GM12878 (cell line): ENCODE results near the gene MYH9. TPM values are rescaled to one million over a fixed set of nuclear protein-coding genes. Genes with fewer than 3 reads are reported as not detected.

Experiments used
- ATAC-seq: fragments of 200-7000 bp; cut with Tn5 transposase; 3 replicates; pipeline ENCODE4 v1.9.1; 2020; ENCODE audit warnings: mild to moderate bottlenecking, moderate library complexity
- BruUV-seq: library from RNA; stranded (reverse); fragments of 400-500 nt; replicated peaks from 2 replicates; lab custom pipeline; 2021; lab: Mats Ljungman, UMichigan
- CTCF ChIA-PET: fragments of 300-600 bp; sonication (Branson Sonifier 250); formaldehyde crosslinking; extraction: SDS; loops from one replicate; lab custom pipeline; 2021; ENCODE audit warnings: inconsistent platforms; lab: Yijun Ruan, JAX
- POLR2A ChIA-PET: fragments of 350-600 bp; formaldehyde crosslinking; extraction: SDS; loops from one replicate; lab custom pipeline; 2021; ENCODE audit warnings: inconsistent platforms; lab: Charles Lee
- RAD21 ChIA-PET: fragments of 300-600 bp; sonication (Branson Sonifier 250); formaldehyde crosslinking; loops from one replicate; lab custom pipeline; 2023; ENCODE audit warnings: antibody characterized with exemption; ENCODE audit not compliant: unreplicated experiment; lab: Charles Lee
- SMC1A ChIA-PET: fragments of 300-600 bp; sonication (Branson Sonifier 250); formaldehyde crosslinking; loops from one replicate; lab custom pipeline; 2023; ENCODE audit not compliant: unreplicated experiment, uncharacterized antibody; lab: Charles Lee
- DNase-seq: peaks from one replicate; pipeline ENCODE4 v3.0.0-alpha.2; 2011; ENCODE audit warnings: low read depth, low spot score
- FAIRE-seq: peaks from 3 replicates; lab custom pipeline; 2011; peaks lifted over from hg19 to GRCh38; lab: Jason Lieb, UNC
- H2AFZ ChIP-seq: 2 replicates; pipeline ENCODE4 v1.6.0; 2011; ENCODE audit warnings: low read depth, low read length, control low read depth; ENCODE audit not compliant: control insufficient read depth
- H3K27ac ChIP-seq: 2 replicates; pipeline ENCODE4 v1.5.1; 2011; ENCODE audit warnings: control low read depth; ENCODE audit not compliant: control insufficient read depth, insufficient read depth
- H3K27me3 ChIP-seq, 2 experiments: replicated peaks in 1 of 2; 2 replicates each; pipeline versions ENCODE4 v1.6.0 to v1.6.1; 2011; ENCODE audit warnings: low read length in 1 of 2; ENCODE audit not compliant: control insufficient read depth in 2 of 2, insufficient read depth in 2 of 2
- H3K36me3 ChIP-seq, 2 experiments: 2 replicates each; pipeline ENCODE4 v1.5.1; 2011; ENCODE audit warnings: low read length in 1 of 2; ENCODE audit not compliant: control insufficient read depth in 2 of 2, insufficient read depth in 2 of 2
- H3K4me1 ChIP-seq: 2 replicates; pipeline ENCODE4 v1.6.1; 2011; ENCODE audit warnings: mild to moderate bottlenecking, low read length, moderate library complexity, mixed read lengths; ENCODE audit not compliant: control insufficient read depth, insufficient read depth
- H3K4me2 ChIP-seq: 2 replicates; pipeline ENCODE4 v1.6.0; 2011; ENCODE audit warnings: control low read depth; ENCODE audit not compliant: control insufficient read depth, insufficient read depth
- H3K4me3 ChIP-seq: fragments of 200-600 bp; sonication (generic); 2 replicates; pipeline ENCODE4 v1.5.1; 2016
- H3K79me2 ChIP-seq: 2 replicates; pipeline ENCODE4 v1.6.0; 2011; ENCODE audit warnings: low read length; ENCODE audit not compliant: control insufficient read depth, insufficient read depth
- H3K9ac ChIP-seq: 2 replicates; pipeline ENCODE4 v1.8.0; 2011; ENCODE audit warnings: low read length, control low read depth, mixed read lengths; ENCODE audit not compliant: control insufficient read depth, insufficient read depth
- H3K9me3 ChIP-seq: replicated peaks from 3 replicates; pipeline ENCODE4 v1.5.1; 2011; ENCODE audit warnings: mild to moderate bottlenecking, low read length; ENCODE audit not compliant: control insufficient read depth, insufficient read depth
- H4K20me1 ChIP-seq: 2 replicates; pipeline ENCODE4 v1.6.0; 2011; ENCODE audit not compliant: control insufficient read depth, insufficient read depth
- ATF7 ChIP-seq: fragments of 450-650 bp; IDR thresholded peaks from 2 replicates; pipeline ENCODE4 v1.6.1; 2016; ENCODE audit warnings: low read depth, mild to moderate bottlenecking
- BHLHE40 ChIP-seq, 2 experiments: fragments of 450-650 bp in 1 of 2; IDR thresholded peaks; 2 replicates each; pipeline ENCODE4 v1.6.1; 2011 to 2017; ENCODE audit warnings: low read depth in 2 of 2, borderline replicate concordance in 1 of 2, improper control_type of control experiment in 1 of 2, low read length in 1 of 2, mild to moderate bottlenecking in 1 of 2
- CBFB ChIP-seq: IDR thresholded peaks from 2 replicates; pipeline ENCODE4 v1.6.1; 2016; ENCODE audit warnings: antibody characterized with exemption, low read depth
- EED ChIP-seq: sonication (generic); IDR thresholded peaks from 2 replicates; pipeline ENCODE4 v1.6.1; 2016; ENCODE audit warnings: antibody characterized with exemption, low read depth
- HDAC2 ChIP-seq: fragments of 200-600 bp; sonication (generic); IDR thresholded peaks from 2 replicates; pipeline ENCODE4 v1.6.1; 2017
- HDAC6 ChIP-seq: fragments of 200-600 bp; sonication (generic); IDR thresholded peaks from one replicate; pipeline ENCODE4 v1.8.0; 2017; ENCODE audit warnings: antibody characterized with exemption; ENCODE audit not compliant: unreplicated experiment
- HSF1 ChIP-seq: fragments of 150-350 bp; IDR thresholded peaks from 2 replicates; pipeline ENCODE4 v1.6.1; 2014; ENCODE audit warnings: mild to moderate bottlenecking, low read depth, low read length
- NFIC ChIP-seq: IDR thresholded peaks from 2 replicates; pipeline ENCODE4 v1.6.1; 2012; ENCODE audit warnings: low read depth, mild to moderate bottlenecking, inconsistent platforms, low read length, moderate library complexity
- PBX3 ChIP-seq: IDR thresholded peaks from 2 replicates; pipeline ENCODE4 v1.6.1; 2011; ENCODE audit warnings: mild to moderate bottlenecking, low read depth, low read length, moderate library complexity; ENCODE audit not compliant: insufficient replicate concordance
- POLR2AphosphoS2 ChIP-seq: IDR thresholded peaks from 2 replicates; pipeline ENCODE4 v1.6.1; 2011; ENCODE audit warnings: low read depth, mild to moderate bottlenecking, low read length, improper control_type of control experiment, moderate library complexity
- POU2F2 ChIP-seq: IDR thresholded peaks from 3 replicates; pipeline ENCODE4 v1.6.1; 2011; ENCODE audit warnings: low read depth, mild to moderate bottlenecking, low read length, borderline replicate concordance
- REST ChIP-seq: IDR thresholded peaks from 2 replicates; pipeline ENCODE4 v1.6.1; 2012; ENCODE audit warnings: mild to moderate bottlenecking, low read depth, low read length
- SMARCA5 ChIP-seq: fragments of 450-650 bp; IDR thresholded peaks from 2 replicates; pipeline ENCODE4 v1.6.1; 2017; ENCODE audit warnings: mild to moderate bottlenecking
- USF1 ChIP-seq: IDR thresholded peaks from 2 replicates; pipeline ENCODE4 v1.6.1; 2011; ENCODE audit warnings: borderline replicate concordance, low read depth, mild to moderate bottlenecking, moderate library complexity, mixed read lengths, low read length; ENCODE audit not compliant: insufficient read depth; ENCODE audit errors: extremely low read length
- ZSCAN29 ChIP-seq: fragments of 450-650 bp; IDR thresholded peaks from 2 replicates; pipeline ENCODE4 v1.6.1; 2017; ENCODE audit warnings: mild to moderate bottlenecking, moderate library complexity
- WGBS: methylation state at CpG from one replicate; pipeline ENCODE4 v1.1.6; 2016; ENCODE audit warnings: low lambda C conversion rate; ENCODE audit not compliant: insufficient replicate concordance, insufficient coverage; ENCODE audit errors: missing lambda C conversion rate; 5-methylcytosine and 5-hydroxymethylcytosine counted together
- in situ Hi-C: fragments of 300-500 bp; cut with MboI; formaldehyde crosslinking; loops from 9 replicates; pipeline ENCODE4 v1.14.3; 2018; ENCODE audit warnings: mixed read lengths
- intact Hi-C: fragments of 100-400 bp; cut with micrococcal nuclease; formaldehyde crosslinking; loops from one replicate; pipeline ENCODE4 v1.14.2; 2022; ENCODE audit not compliant: unreplicated experiment
- polyA plus RNA-seq, 11 experiments: library from polyadenylated mRNA; depleted of rRNA in 4 of 11; unstranded in 6 of 11; stranded (reverse) in 5 of 11; fragments of >200 nt; fragmentation: Nextera tagmentation in 4 of 11; fragmentation: Illumina TruSeq in 1 of 11; extraction: Ambion mirVana in 4 of 11; extraction: Trizol in 1 of 11; gene quantifications; 1 replicate in 1 of 11; 2 replicates in 10 of 11; pipeline versions ENCODE4 v1.2.1 to v1.2.3, GENCODE V29; 2011 to 2016; ENCODE audit warnings: inconsistent platforms in 2 of 11, missing spikeins in 2 of 11, low read depth in 1 of 11
- total RNA-seq, 4 experiments: library from RNA; depleted of rRNA in 3 of 4; stranded (reverse); fragments of >200 nt in 3 of 4; fragmentation: Illumina TruSeq in 1 of 4; extraction: Trizol in 1 of 4; gene quantifications; 2 replicates each; pipeline versions ENCODE4 v1.2.1 to v1.2.3, GENCODE V29; 2013 to 2021

Gene MYH9
- total and polyA plus RNA-seq, 10 of the 15 experiments (the other 5 are each of a cell fraction or from before 2014, with no cell fraction given) = 5.1 to 525 (median 145) TPM

- H3K4me1 ChIP-seq = no peaks in the 10 kb centered on the region
- ChIA-PET SMC1A (interaction anchor here (0.9 to 5.9 kb wide), 17 partner anchors 10 to 192 kb away, joined by 3 to 70 read pairs (median 3); partner anchors contain the start of gene TXN2), CTCF (interaction anchor here (0.7 to 5.4 kb wide), 35 partner anchors 9 to 193 kb away, joined by 3 to 125 read pairs (median 4); partner anchors contain the start of genes APOL2 and TXN2), RAD21 (interaction anchor here (0.9 to 9.7 kb wide), 10 partner anchors 10 to 185 kb away, joined by 3 to 107 read pairs (median 4); partner anchors contain the start of gene TXN2), POLR2A (no interaction called here)
- H3K27ac ChIP-seq = no peak overlapping the region
- H3K4me3 ChIP-seq = no peak overlapping the region
- no peaks in the 10 kb centered on the region for H3K27me3 ChIP-seq
- peaks cover 48 to 80% of the 10 kb centered on the region in 2 experiments for H3K36me3 ChIP-seq
- no peak overlapping the region for H2AFZ ChIP-seq
- 14% methylated on average over 13 of the region's 13 CpGs for WGBS
- H3K4me2 ChIP-seq = no peak overlapping the region
- intact Hi-C loops (loop anchor here (1.0 kb wide), 1 partner anchor 169 kb away; no protein-coding TSS in a partner anchor), in situ Hi-C loops (no loop called here)
- DNase-seq = no peak
- no peak overlapping the region for H3K9ac ChIP-seq
- H3K79me2 ChIP-seq = no peaks in the 10 kb centered on the region
- peak; percentile 98 for FAIRE-seq
- no peaks in the 10 kb centered on the region for H3K9me3 ChIP-seq
- peak; percentile 91 for ATAC-seq
- no peaks in the 10 kb centered on the region for H4K20me1 ChIP-seq
- BruUV-seq = no TSS peak
- TF ChIP-seq CBFB (no peak), SMARCA5 (peak; percentile 49; the same call in 1 of the 2 replicates), REST (no peak), BHLHE40 (IDR thresholded peaks at IDR 0.05; ENCODE audit: borderline replicate concordance in 1 of 2, low read depth in 2 of 2, low read length in 1 of 2) (peak; percentile 28 to 47; a peak in 1 of 4 replicates), USF1 (no peak), PBX3 (no peak), NFIC (no peak), POU2F2 (no peak), ZSCAN29 (no peak), POLR2AphosphoS2 (peak; percentile 59; the same call in 1 of the 2 replicates), EED (no peak), HDAC6 (no peak), ATF7 (no peak), HDAC2 (no peak), HSF1 (no peak)
Observed at GRCh38 chr22:36301384-36301828, 86.4 kb downstream of the MYH9 start.
